Activated CD8-positive, alpha-beta T cell treated with anti-CD3 and anti-CD28 coated beads, Interleukin-2, amount 10 ng/mL, durations not matched to agents 7 days and 5 days (primary cell): Measurements from ENCODE around the gene KLHL26. TPM values are rescaled to one million over a fixed set of nuclear protein-coding genes. Genes with fewer than 3 reads are reported as not detected.

ENCODE experiments used
- ATAC-seq: fragments of 150-1000 bp; cut with Tn5 transposase; one replicate; pipeline ENCODE4 v1.10.0; 2021; ENCODE audit warnings: moderate library complexity
- CTCF ChIA-PET: fragments of 350-600 bp; sonication (Branson Sonifier 250); formaldehyde crosslinking; loops from one replicate; lab custom pipeline; 2021; ENCODE audit warnings: antibody characterized with exemption; lab: Charles Lee
- POLR2A ChIA-PET: fragments of 350-600 bp; sonication (Branson Sonifier 250); formaldehyde crosslinking; loops from one replicate; lab custom pipeline; 2021; ENCODE audit warnings: antibody characterized with exemption; lab: Charles Lee
- DNase-seq: peaks from one replicate; pipeline ENCODE4 v3.0.0-alpha.2; 2020
- H3K27ac Mint-ChIP-seq: one replicate; pipeline ENCODE4 v1.8.0; 2021; ENCODE audit warnings: mild to moderate bottlenecking, mixed read lengths
- H3K27me3 Mint-ChIP-seq: one replicate; pipeline ENCODE4 v1.8.0; 2021; ENCODE audit warnings: low read depth, mixed read lengths
- H3K36me3 Mint-ChIP-seq: one replicate; pipeline ENCODE4 v1.8.0; 2021; ENCODE audit warnings: low read depth, mixed read lengths
- H3K4me1 Mint-ChIP-seq: one replicate; pipeline ENCODE4 v1.8.0; 2021; ENCODE audit warnings: low read depth, mixed read lengths
- H3K4me3 Mint-ChIP-seq: one replicate; pipeline ENCODE4 v1.8.0; 2021; ENCODE audit warnings: mild to moderate bottlenecking, mixed read lengths
- H3K9me3 Mint-ChIP-seq: one replicate; pipeline ENCODE4 v1.8.0; 2022; ENCODE audit warnings: mixed read lengths; ENCODE audit not compliant: insufficient read depth
- total RNA-seq, 2 experiments: library from RNA; stranded (reverse); gene quantifications; one replicate each; pipeline ENCODE4 v1.2.3, GENCODE V29; 2021

The KLHL26 gene
- total RNA-seq, 2 experiments from 2014 or later = 13.2 to 13.4 TPM

- Mint-ChIP-seq H3K27me3 (no peaks in the 10 kb centered on the region), H3K4me3 (no peak overlapping the region)
Observed at GRCh38 chr19:18687740-18688465, 51.1 kb downstream of the KLHL26 start.

GRCh38 chr19:18696023-18696422 lies 59.2 kb downstream of the KLHL26 start:
- H3K4me1 Mint-ChIP-seq = peaks cover 21% of the 10 kb centered on the region

More at GRCh38 chr19:18687740-18688465, 51.1 kb downstream of the KLHL26 start:
- peaks cover 13% of the 10 kb centered on the region for H3K4me1 Mint-ChIP-seq
- CTCF ChIA-PET = interaction anchor here (0.7 kb wide), 1 partner anchor 813 kb away, joined by 3 read pairs; no protein-coding TSS in a partner anchor
- no peaks in the 10 kb centered on the region for H3K36me3 Mint-ChIP-seq
- POLR2A ChIA-PET = no interaction called here
- no peaks in the 10 kb centered on the region for H3K9me3 Mint-ChIP-seq
- DNase-seq = no peak
- ATAC-seq = no peak
- no peak overlapping the region for H3K27ac Mint-ChIP-seq

GRCh38 chr19:18697680-18698079 lies 60.9 kb downstream of the KLHL26 start:
- Mint-ChIP-seq H3K4me3 (no peak overlapping the region), H3K36me3 (no peaks in the 10 kb centered on the region), H3K4me1 (peaks cover 25% of the 10 kb centered on the region), H3K27ac (no peak overlapping the region), H3K9me3 (no peaks in the 10 kb centered on the region), H3K27me3 (no peaks in the 10 kb centered on the region)
- DNase-seq (no peak), ATAC-seq (no peak)
- POLR2A ChIA-PET = no interaction called here
- CTCF ChIA-PET = no interaction called here

More at GRCh38 chr19:18696023-18696422, 59.2 kb downstream of the KLHL26 start:
- Mint-ChIP-seq H3K27ac (no peak overlapping the region), H3K4me3 (no peak overlapping the region), H3K9me3 (no peaks in the 10 kb centered on the region), H3K27me3 (no peaks in the 10 kb centered on the region), H3K36me3 (no peaks in the 10 kb centered on the region)
- CTCF ChIA-PET = no interaction called here
- DNase-seq = no peak
- no peak for ATAC-seq
- POLR2A ChIA-PET = no interaction called here

GRCh38 chr19:18698321-18699167 lies 61.7 kb downstream of the KLHL26 start:
- Mint-ChIP-seq H3K27ac (no peak overlapping the region), H3K4me1 (peaks cover 25% of the 10 kb centered on the region), H3K27me3 (no peaks in the 10 kb centered on the region), H3K36me3 (no peaks in the 10 kb centered on the region), H3K9me3 (no peaks in the 10 kb centered on the region), H3K4me3 (no peak overlapping the region)
- ChIA-PET CTCF (no interaction called here), POLR2A (no interaction called here)
- ATAC-seq (no peak), DNase-seq (no peak)

GRCh38 chr19:18699403-18700054 lies 62.7 kb downstream of the KLHL26 start:
- Mint-ChIP-seq H3K9me3 (no peaks in the 10 kb centered on the region), H3K27ac (peak overlapping the region; percentile 86), H3K36me3 (no peaks in the 10 kb centered on the region), H3K27me3 (no peaks in the 10 kb centered on the region), H3K4me3 (peak overlapping the region; percentile 78), H3K4me1 (peaks cover 25% of the 10 kb centered on the region)
- CTCF ChIA-PET = interaction anchor here (1.0 kb wide), 1 partner anchor 111 kb away, joined by 3 read pairs; the partner anchor contains the start of gene REX1BD
- ATAC-seq = no peak
- no peak for DNase-seq
- POLR2A ChIA-PET = no interaction called here

GRCh38 chr19:18700501-18701249 lies 63.8 kb downstream of the KLHL26 start:
- DNase-seq = peak; percentile 81
- Mint-ChIP-seq H3K4me3 (peak overlapping the region; percentile 78), H3K36me3 (no peaks in the 10 kb centered on the region), H3K4me1 (peaks cover 25% of the 10 kb centered on the region), H3K27me3 (no peaks in the 10 kb centered on the region), H3K9me3 (no peaks in the 10 kb centered on the region), H3K27ac (peak overlapping the region; percentile 90)
- ChIA-PET CTCF (interaction anchor here (1.0 kb wide), 1 partner anchor 112 kb away, joined by 3 read pairs; the partner anchor contains the start of gene REX1BD), POLR2A (interaction anchor here (1.1 kb wide), 1 partner anchor 131 kb away, joined by 5 read pairs; the partner anchor contains the start of gene UPF1)
- peak; percentile 98 for ATAC-seq

- Mint-ChIP-seq H3K4me1 (peaks cover 25% of the 10 kb centered on the region), H3K27me3 (no peaks in the 10 kb centered on the region), H3K4me3 (peak overlapping the region; percentile 78), H3K9me3 (no peaks in the 10 kb centered on the region), H3K27ac (peak overlapping the region; percentile 90), H3K36me3 (no peaks in the 10 kb centered on the region)
- ChIA-PET CTCF (no interaction called here), POLR2A (interaction anchor here (0.7 to 1.1 kb wide), 2 partner anchors 14 to 130 kb away, joined by 3 to 5 read pairs; partner anchors contain the start of gene UPF1)
- DNase-seq (no peak), ATAC-seq (peak; percentile 38)
Observed at GRCh38 chr19:18701250-18701608, 64.4 kb downstream of the KLHL26 start.

GRCh38 chr19:18704054-18704453 lies 67.2 kb downstream of the KLHL26 start:
- ChIA-PET POLR2A (no interaction called here), CTCF (no interaction called here)
- Mint-ChIP-seq H3K27ac (no peak overlapping the region), H3K4me3 (no peak overlapping the region), H3K9me3 (no peaks in the 10 kb centered on the region), H3K4me1 (peaks cover 23% of the 10 kb centered on the region), H3K27me3 (no peaks in the 10 kb centered on the region), H3K36me3 (no peaks in the 10 kb centered on the region)
- ATAC-seq = no peak
- DNase-seq = no peak

GRCh38 chr19:18704971-18705370 lies 68.1 kb downstream of the KLHL26 start:
- Mint-ChIP-seq H3K4me1 (peaks cover 15% of the 10 kb centered on the region), H3K27me3 (no peaks in the 10 kb centered on the region), H3K36me3 (no peaks in the 10 kb centered on the region), H3K4me3 (no peak overlapping the region), H3K27ac (no peak overlapping the region), H3K9me3 (no peaks in the 10 kb centered on the region)
- ChIA-PET POLR2A (no interaction called here), CTCF (no interaction called here)
- ATAC-seq (no peak), DNase-seq (no peak)

GRCh38 chr19:18708452-18709231 lies 71.8 kb downstream of the KLHL26 start:
- DNase-seq = no peak
- no peak for ATAC-seq
- POLR2A ChIA-PET = no interaction called here
- Mint-ChIP-seq H3K27ac (no peak overlapping the region), H3K36me3 (no peaks in the 10 kb centered on the region), H3K27me3 (no peaks in the 10 kb centered on the region), H3K4me1 (peaks cover 6% of the 10 kb centered on the region), H3K9me3 (no peaks in the 10 kb centered on the region), H3K4me3 (no peak overlapping the region)
- CTCF ChIA-PET = no interaction called here
